ENCODE measurements around the gene TBC1D25. TPM values are rescaled to one million over a fixed set of nuclear protein-coding genes. Genes with fewer than 3 reads are reported as not detected.
"Not testable (repeated sequence)": the region's sequence is repeated elsewhere in the genome, so short reads cannot be mapped to it uniquely, and the experiment has no call there.

The TBC1D25 gene
- total RNA-seq, 4 donors from 2014 or later: 10.3 to 22.4 (median 16.4) TPM

DNA sequence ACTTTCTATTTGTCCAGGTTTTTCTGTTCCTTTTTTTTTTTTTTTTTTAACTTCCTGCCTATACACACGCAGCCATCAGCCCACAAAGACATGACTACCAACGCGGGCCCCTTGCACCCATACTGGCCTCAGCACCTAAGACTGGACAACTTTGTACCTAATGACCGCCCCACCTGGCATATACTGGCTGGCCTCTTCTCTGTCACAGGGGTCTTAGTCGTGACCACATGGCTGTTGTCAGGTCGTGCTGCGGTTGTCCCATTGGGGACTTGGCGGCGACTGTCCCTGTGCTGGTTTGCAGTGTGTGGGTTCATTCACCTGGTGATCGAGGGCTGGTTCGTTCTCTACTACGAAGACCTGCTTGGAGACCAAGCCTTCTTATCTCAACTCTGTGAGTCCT is 15.8 kb upstream of the TBC1D25 start:
- TF ChIP-seq, protein P1, sequence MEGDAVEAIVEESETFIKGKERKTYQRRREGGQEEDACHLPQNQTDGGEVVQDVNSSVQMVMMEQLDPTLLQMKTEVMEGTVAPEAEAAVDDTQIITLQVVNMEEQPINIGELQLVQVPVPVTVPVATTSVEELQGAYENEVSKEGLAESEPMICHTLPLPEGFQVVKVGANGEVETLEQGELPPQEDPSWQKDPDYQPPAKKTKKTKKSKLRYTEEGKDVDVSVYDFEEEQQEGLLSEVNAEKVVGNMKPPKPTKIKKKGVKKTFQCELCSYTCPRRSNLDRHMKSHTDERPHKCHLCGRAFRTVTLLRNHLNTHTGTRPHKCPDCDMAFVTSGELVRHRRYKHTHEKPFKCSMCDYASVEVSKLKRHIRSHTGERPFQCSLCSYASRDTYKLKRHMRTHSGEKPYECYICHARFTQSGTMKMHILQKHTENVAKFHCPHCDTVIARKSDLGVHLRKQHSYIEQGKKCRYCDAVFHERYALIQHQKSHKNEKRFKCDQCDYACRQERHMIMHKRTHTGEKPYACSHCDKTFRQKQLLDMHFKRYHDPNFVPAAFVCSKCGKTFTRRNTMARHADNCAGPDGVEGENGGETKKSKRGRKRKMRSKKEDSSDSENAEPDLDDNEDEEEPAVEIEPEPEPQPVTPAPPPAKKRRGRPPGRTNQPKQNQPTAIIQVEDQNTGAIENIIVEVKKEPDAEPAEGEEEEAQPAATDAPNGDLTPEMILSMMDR (IDR thresholded peaks at IDR 0.05): no peak
- DNase-seq (ENCODE audit: extremely low spot score): no peak

DNA sequence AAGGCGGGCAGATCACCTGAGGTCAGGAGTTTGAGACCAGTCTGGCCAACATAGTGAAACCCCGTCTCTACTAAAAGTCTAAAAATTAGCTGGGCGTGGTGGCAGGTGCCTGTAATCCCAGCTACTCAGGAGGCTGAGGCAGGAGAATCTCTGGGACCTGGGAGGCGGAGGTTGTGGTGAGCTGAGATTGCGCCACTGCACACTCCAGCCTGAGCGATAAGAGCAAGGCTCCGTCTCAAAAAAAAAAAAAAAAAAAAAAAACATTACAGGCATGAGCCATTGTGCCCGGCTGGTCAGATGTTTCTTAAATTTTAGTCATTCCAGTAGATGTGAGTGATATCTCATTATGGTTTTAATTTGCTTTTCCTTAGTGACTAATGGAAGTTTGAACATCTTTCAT is 13.7 kb upstream of the TBC1D25 start:
- H3K9me3 ChIP-seq; H3K27me3 ChIP-seq; H3K27ac ChIP-seq (replicated peaks in 1 of 4); H3K4me3 ChIP-seq; intact Hi-C loops (cut with DNase I); DNase-seq (ENCODE audit: extremely low spot score): not testable (repeated sequence)
- H3K4me1 ChIP-seq: peaks cover 0 to 15% (median 11%) of the 10 kb centered on the region in 4 donors
- WGBS: 88% methylated on average over 7 of the region's 8 CpGs
- peaks cover 0 to 25% (median 19%) of the 10 kb centered on the region in 4 donors for H3K36me3 ChIP-seq

More for the DNA sequence above, 15.8 kb upstream of the TBC1D25 start:
- Histone ChIP-seq H3K9me3 (no peaks in the 10 kb centered on the region), H3K4me1 (peaks cover 0 to 15% (median 11%) of the 10 kb centered on the region in 4 donors), H3K36me3 (peaks cover 0 to 24% (median 17%) of the 10 kb centered on the region in 4 donors), H3K4me3 (no peak overlapping the region), H3K27ac (replicated peaks in 1 of 4) (no peak overlapping the region), H3K27me3 (no peaks in the 10 kb centered on the region)
- 83% methylated on average over 9 of the region's 12 CpGs for WGBS
- intact Hi-C loops (cut with DNase I): no loop called here

DNA sequence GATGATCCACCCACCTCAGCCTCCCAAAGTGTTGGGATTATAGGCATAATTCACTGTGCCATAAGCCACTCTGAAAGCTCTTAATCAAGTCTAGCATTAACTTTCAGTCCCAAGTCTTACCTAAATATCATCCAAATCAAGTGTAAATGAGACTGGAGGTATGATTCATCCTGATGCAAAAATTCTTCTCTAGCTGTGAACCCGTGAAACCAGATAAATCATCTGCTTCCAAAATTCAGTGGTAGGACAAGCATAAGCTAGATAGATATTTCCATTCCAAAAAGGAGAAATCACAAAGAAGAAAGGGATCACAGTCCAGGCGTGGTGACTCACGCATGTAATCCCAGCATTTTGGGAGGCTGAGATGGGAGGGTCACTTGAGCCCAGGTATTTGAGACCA is 8.8 kb upstream of the TBC1D25 start:
- no peak overlapping the region for H3K27ac ChIP-seq (replicated peaks in 1 of 4)
- H3K9me3 ChIP-seq: no peaks in the 10 kb centered on the region
- no peak for TF ChIP-seq POLR2AphosphoS5 (IDR thresholded peaks at IDR 0.05)
- TF ChIP-seq, protein P1 (IDR thresholded peaks at IDR 0.05): no peak
- no peak for TF ChIP-seq POLR2A (IDR thresholded peaks at IDR 0.05; ENCODE audit: low read depth)
- TF ChIP-seq EP300 (IDR thresholded peaks at IDR 0.05): no peak
- H3K36me3 ChIP-seq: peaks cover 0 to 25% (median 19%) of the 10 kb centered on the region in 4 donors
- H3K4me3 ChIP-seq: no peak overlapping the region
- intact Hi-C loops (cut with DNase I): no loop called here
- 74% methylated on average over 3 of the region's 3 CpGs for WGBS
- no peaks in the 10 kb centered on the region for H3K4me1 ChIP-seq
- no peaks in the 10 kb centered on the region for H3K27me3 ChIP-seq
- DNase-seq (ENCODE audit: extremely low spot score): no peak

DNA sequence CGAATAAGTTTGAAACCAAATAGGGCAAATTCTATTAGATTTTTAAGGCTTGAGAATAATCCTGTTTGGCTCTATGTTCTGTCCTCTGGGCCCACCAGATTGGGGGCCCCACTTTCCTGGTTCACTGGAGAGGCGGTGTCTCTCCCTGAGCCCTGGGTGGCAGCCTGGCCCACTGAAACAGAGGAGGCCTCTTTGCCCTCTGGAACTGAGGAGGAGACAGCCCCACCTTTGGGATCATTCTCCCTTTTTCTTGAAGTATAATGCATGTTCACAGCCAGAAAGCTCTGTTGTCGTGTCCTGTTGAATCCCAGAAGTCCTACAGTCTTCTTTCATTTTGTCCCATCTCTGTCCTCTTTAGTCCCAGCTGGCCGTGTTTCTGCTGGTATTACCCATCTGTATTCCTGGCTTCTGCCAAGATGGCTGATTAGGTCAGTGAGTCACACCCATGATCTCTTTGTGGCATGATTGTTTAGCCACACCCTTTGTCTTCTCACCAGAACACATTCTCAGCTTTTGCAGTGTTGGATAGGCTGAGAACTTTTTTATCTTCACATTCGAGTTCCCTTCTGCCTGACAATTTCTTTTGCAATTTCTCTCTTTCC is 8.1 kb upstream of the TBC1D25 start:
- Histone ChIP-seq H3K27me3 (no peaks in the 10 kb centered on the region), H3K4me1 (no peaks in the 10 kb centered on the region), H3K36me3 (peaks cover 0 to 23% (median 19%) of the 10 kb centered on the region in 4 donors), H3K27ac (replicated peaks in 1 of 4) (peak overlapping the region in 3 of 4 donors; percentile 27 to 48 (median 34)), H3K9me3 (no peaks in the 10 kb centered on the region), H3K4me3 (no peak overlapping the region)
- intact Hi-C loops (cut with DNase I): no loop called here
- no peak for DNase-seq (ENCODE audit: extremely low spot score)
- TF ChIP-seq, protein P1 (IDR thresholded peaks at IDR 0.05): no peak
- no peak for TF ChIP-seq EP300 (IDR thresholded peaks at IDR 0.05)
- TF ChIP-seq POLR2A (IDR thresholded peaks at IDR 0.05; ENCODE audit: low read depth): no peak
- TF ChIP-seq POLR2AphosphoS5 (IDR thresholded peaks at IDR 0.05): no peak
- WGBS: 67% methylated on average over 5 of the region's 5 CpGs

DNA sequence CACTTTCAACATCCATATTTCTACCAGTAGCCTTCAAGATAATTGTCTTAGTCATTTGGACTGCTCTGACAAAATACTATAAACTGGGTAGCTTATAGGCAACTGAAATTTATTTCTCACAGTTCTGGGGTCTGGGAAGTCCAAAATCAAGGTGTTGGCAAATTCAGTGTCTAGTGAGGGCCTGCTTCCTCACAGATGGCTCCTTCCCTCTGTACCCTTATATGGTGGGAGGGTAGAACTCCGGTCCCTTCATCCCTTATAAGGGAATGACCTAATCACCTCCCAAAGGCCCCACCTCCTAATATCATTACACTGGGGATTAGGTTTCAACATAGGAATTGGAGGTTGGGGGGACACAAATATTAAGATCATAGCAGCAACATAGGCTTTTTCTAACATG is 7.4 kb upstream of the TBC1D25 start:
- DNase-seq (ENCODE audit: extremely low spot score): no peak
- no peaks in the 10 kb centered on the region for H3K9me3 ChIP-seq
- H3K4me3 ChIP-seq: no peak overlapping the region
- no peaks in the 10 kb centered on the region for H3K4me1 ChIP-seq
- no peak for TF ChIP-seq POLR2AphosphoS5 (IDR thresholded peaks at IDR 0.05)
- TF ChIP-seq POLR2A (IDR thresholded peaks at IDR 0.05; ENCODE audit: low read depth): no peak
- TF ChIP-seq, protein P1 (IDR thresholded peaks at IDR 0.05): no peak
- no peak for TF ChIP-seq EP300 (IDR thresholded peaks at IDR 0.05)
- H3K27me3 ChIP-seq: no peaks in the 10 kb centered on the region
- H3K27ac ChIP-seq (replicated peaks in 1 of 4): peak overlapping the region in 2 of 4 donors; percentile 31 to 48
- intact Hi-C loops (cut with DNase I): no loop called here
- H3K36me3 ChIP-seq: peaks cover 0 to 17% (median 15%) of the 10 kb centered on the region in 4 donors
- WGBS: 78% methylated on average over 1 of the region's 1 CpG
